ENCODE measurements around the gene LPXN.
"Not testable (repeated sequence)": the region's sequence is repeated elsewhere in the genome, so short reads cannot be mapped to it uniquely, and the experiment has no call there.

Gene LPXN

GRCh38 chr11:58580311-58580710 lies 4.7 kb upstream of the LPXN start:
- in situ Hi-C loops (cut with MboI; ENCODE audit: low pct_unique_long_range_greater_than_20kb, low sequenced_read_pairs) = no loop called here

GRCh38 chr11:58579192-58580129 lies 3.8 kb upstream of the LPXN start:
- in situ Hi-C loops (cut with MboI; ENCODE audit: low pct_unique_long_range_greater_than_20kb, low sequenced_read_pairs) = no loop called here
- peak; percentile 91 for DNase-seq

More at GRCh38 chr11:58580311-58580710, 4.7 kb upstream of the LPXN start:
- DNase-seq = no peak

- DNase-seq = peak; percentile 97
- in situ Hi-C loops (cut with MboI; ENCODE audit: low pct_unique_long_range_greater_than_20kb, low sequenced_read_pairs) = no loop called here
These were observed 3.1 kb upstream of the LPXN start, which contains the start of gene ZFP91 for GRCh38 chr11:58578635-58579191. TSS of gene ZFP91 (plus strand) at chr11:58579063. CDS start at chr11:58579282, 219 bp downstream.

- in situ Hi-C loops (cut with MboI; ENCODE audit: low pct_unique_long_range_greater_than_20kb, low sequenced_read_pairs) = no loop called here
- DNase-seq = peak; percentile 96
These were observed 2.5 kb upstream of the LPXN start for GRCh38 chr11:58578136-58578634.

GRCh38 chr11:58577555-58578135 lies 2.0 kb upstream of the LPXN start:
- DNase-seq = peak; percentile 94
- in situ Hi-C loops (cut with MboI; ENCODE audit: low pct_unique_long_range_greater_than_20kb, low sequenced_read_pairs) = no loop called here

- in situ Hi-C loops (cut with MboI; ENCODE audit: low pct_unique_long_range_greater_than_20kb, low sequenced_read_pairs) = no loop called here
- peak; percentile 65 for DNase-seq
These were observed 1.3 kb upstream of the LPXN start for GRCh38 chr11:58576887-58577471.

- no peak for DNase-seq
- in situ Hi-C loops (cut with MboI; ENCODE audit: low pct_unique_long_range_greater_than_20kb, low sequenced_read_pairs) = no loop called here
These were observed 775 bp downstream of the LPXN start for GRCh38 chr11:58574881-58575280.

GRCh38 chr11:58573451-58574104 lies 2.1 kb downstream of the LPXN start:
- in situ Hi-C loops (cut with MboI; ENCODE audit: low pct_unique_long_range_greater_than_20kb, low sequenced_read_pairs) = no loop called here
- peak; percentile 69 for DNase-seq

GRCh38 chr11:58572906-58573305 lies 2.8 kb downstream of the LPXN start:
- DNase-seq; in situ Hi-C loops (cut with MboI; ENCODE audit: low pct_unique_long_range_greater_than_20kb, low sequenced_read_pairs): not testable (repeated sequence)

GRCh38 chr11:58567889-58568512 lies 7.7 kb downstream of the LPXN start:
- in situ Hi-C loops (cut with MboI; ENCODE audit: low pct_unique_long_range_greater_than_20kb, low sequenced_read_pairs) = no loop called here
- peak; percentile 88 for DNase-seq

GRCh38 chr11:58564231-58564630 lies 11.4 kb downstream of the LPXN start:
- in situ Hi-C loops (cut with MboI; ENCODE audit: low pct_unique_long_range_greater_than_20kb, low sequenced_read_pairs) = no loop called here
- DNase-seq = peak; percentile 87

GRCh38 chr11:58562375-58562800 lies 13.3 kb downstream of the LPXN start:
- DNase-seq = no peak
- in situ Hi-C loops (cut with MboI; ENCODE audit: low pct_unique_long_range_greater_than_20kb, low sequenced_read_pairs) = no loop called here

- in situ Hi-C loops (cut with MboI; ENCODE audit: low pct_unique_long_range_greater_than_20kb, low sequenced_read_pairs) = no loop called here
- no peak for DNase-seq
These were observed 14.1 kb downstream of the LPXN start for GRCh38 chr11:58561394-58562098.

GRCh38 chr11:58560842-58561241 lies 14.8 kb downstream of the LPXN start:
- in situ Hi-C loops (cut with MboI; ENCODE audit: low pct_unique_long_range_greater_than_20kb, low sequenced_read_pairs) = no loop called here
- DNase-seq = no peak

GRCh38 chr11:58549644-58550043 lies 26.0 kb downstream of the LPXN start:
- in situ Hi-C loops (cut with MboI; ENCODE audit: low pct_unique_long_range_greater_than_20kb, low sequenced_read_pairs) = no loop called here

GRCh38 chr11:58546841-58547240 lies 28.8 kb downstream of the LPXN start:
- in situ Hi-C loops (cut with MboI; ENCODE audit: low pct_unique_long_range_greater_than_20kb, low sequenced_read_pairs) = no loop called here

More at GRCh38 chr11:58549644-58550043, 26.0 kb downstream of the LPXN start:
- DNase-seq = no peak

GRCh38 chr11:58531865-58532341 lies 43.8 kb downstream of the LPXN start:
- in situ Hi-C loops (cut with MboI; ENCODE audit: low pct_unique_long_range_greater_than_20kb, low sequenced_read_pairs) = no loop called here

More at GRCh38 chr11:58546841-58547240, 28.8 kb downstream of the LPXN start:
- no peak for DNase-seq

GRCh38 chr11:58530236-58530635 lies 45.4 kb downstream of the LPXN start:
- DNase-seq = no peak
- in situ Hi-C loops (cut with MboI; ENCODE audit: low pct_unique_long_range_greater_than_20kb, low sequenced_read_pairs) = no loop called here

More at GRCh38 chr11:58531865-58532341, 43.8 kb downstream of the LPXN start:
- no peak for DNase-seq

Measured in KBM-7 (cell line).